ENCODE data around the gene KMT2D. TPM values are rescaled to one million over a fixed set of nuclear protein-coding genes. Genes with fewer than 3 reads are reported as not detected.

KMT2D gene
- total RNA-seq, 1 donor from 2014 or later = 86.9 TPM

- Histone ChIP-seq H2AFZ (ENCODE audit: low read depth, low read length) (no peak overlapping the region), H3K4me2 (ENCODE audit: low read length) (peak overlapping the region; percentile 91), H3K9me3 (ENCODE audit: insufficient read depth, low read depth, low read length) (no peaks in the 10 kb centered on the region), H3K4me1 (ENCODE audit: insufficient read depth, low read length) (peaks cover 13% of the 10 kb centered on the region), H3K9ac (ENCODE audit: low read length) (peak overlapping the region; percentile 40), H3K27me3 (ENCODE audit: insufficient read depth, low read length) (no peaks in the 10 kb centered on the region), H4K20me1 (ENCODE audit: insufficient read depth, low read length) (peaks cover 7% of the 10 kb centered on the region), H3K36me3 (ENCODE audit: insufficient read depth, low read length) (peaks cover 22% of the 10 kb centered on the region), H3K79me2 (ENCODE audit: insufficient read depth, low read length) (peaks cover 28% of the 10 kb centered on the region), H3K27ac (ENCODE audit: low read depth, low read length) (peak overlapping the region; percentile 96), H3K4me3 (ENCODE audit: insufficient read depth, low read depth, low read length) (no peak overlapping the region)
- H3K36me3 Mint-ChIP-seq (ENCODE audit: low read depth, unreplicated experiment) = peaks cover 14% of the 10 kb centered on the region
- no peaks in the 10 kb centered on the region for H3K9me3 Mint-ChIP-seq (ENCODE audit: unreplicated experiment)
- peaks cover 19% of the 10 kb centered on the region for H3K4me1 Mint-ChIP-seq (ENCODE audit: low read depth, unreplicated experiment)
- DNase-seq (ENCODE audit: low read depth) (no peak), FAIRE-seq (no peak)
- TF ChIP-seq, protein P1, sequence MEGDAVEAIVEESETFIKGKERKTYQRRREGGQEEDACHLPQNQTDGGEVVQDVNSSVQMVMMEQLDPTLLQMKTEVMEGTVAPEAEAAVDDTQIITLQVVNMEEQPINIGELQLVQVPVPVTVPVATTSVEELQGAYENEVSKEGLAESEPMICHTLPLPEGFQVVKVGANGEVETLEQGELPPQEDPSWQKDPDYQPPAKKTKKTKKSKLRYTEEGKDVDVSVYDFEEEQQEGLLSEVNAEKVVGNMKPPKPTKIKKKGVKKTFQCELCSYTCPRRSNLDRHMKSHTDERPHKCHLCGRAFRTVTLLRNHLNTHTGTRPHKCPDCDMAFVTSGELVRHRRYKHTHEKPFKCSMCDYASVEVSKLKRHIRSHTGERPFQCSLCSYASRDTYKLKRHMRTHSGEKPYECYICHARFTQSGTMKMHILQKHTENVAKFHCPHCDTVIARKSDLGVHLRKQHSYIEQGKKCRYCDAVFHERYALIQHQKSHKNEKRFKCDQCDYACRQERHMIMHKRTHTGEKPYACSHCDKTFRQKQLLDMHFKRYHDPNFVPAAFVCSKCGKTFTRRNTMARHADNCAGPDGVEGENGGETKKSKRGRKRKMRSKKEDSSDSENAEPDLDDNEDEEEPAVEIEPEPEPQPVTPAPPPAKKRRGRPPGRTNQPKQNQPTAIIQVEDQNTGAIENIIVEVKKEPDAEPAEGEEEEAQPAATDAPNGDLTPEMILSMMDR (IDR thresholded peaks at IDR 0.05; ENCODE audit: insufficient read depth, low read depth, low read length) = no peak
- no peak for TF ChIP-seq EZH2 (IDR thresholded peaks at IDR 0.05; ENCODE audit: insufficient read depth, low read length)
- peak overlapping the region; percentile 95 for H3K27ac Mint-ChIP-seq (ENCODE audit: unreplicated experiment)
- H3K4me3 Mint-ChIP-seq (ENCODE audit: unreplicated experiment) = peak overlapping the region; percentile 57
- H3K27me3 Mint-ChIP-seq (ENCODE audit: low read depth, unreplicated experiment) = no peaks in the 10 kb centered on the region
Observed at GRCh38 chr12:49019443-49020324, 40.9 kb downstream of the KMT2D start.

DNA sequence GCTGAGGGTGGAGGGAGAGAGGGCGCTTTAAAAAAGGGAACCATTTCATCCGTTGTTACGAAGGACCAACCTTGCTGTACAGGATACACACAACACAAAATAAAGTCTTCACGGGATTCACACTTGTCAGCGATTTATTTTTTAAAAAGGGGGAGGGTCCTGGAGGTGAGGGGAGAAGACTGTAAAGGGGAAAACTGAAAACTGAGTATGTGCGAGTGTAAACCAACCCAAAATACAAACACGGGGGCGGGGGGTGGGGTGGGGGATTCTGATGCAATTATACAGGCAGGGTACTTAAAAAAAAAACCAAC is 41.5 kb downstream of the KMT2D start:
- H3K9me3 Mint-ChIP-seq (ENCODE audit: unreplicated experiment) = no peaks in the 10 kb centered on the region
- peaks cover 19% of the 10 kb centered on the region for H3K4me1 Mint-ChIP-seq (ENCODE audit: low read depth, unreplicated experiment)
- Histone ChIP-seq H3K27ac (ENCODE audit: low read depth, low read length) (peak overlapping the region; percentile 96), H4K20me1 (ENCODE audit: insufficient read depth, low read length) (peaks cover 13% of the 10 kb centered on the region), H3K27me3 (ENCODE audit: insufficient read depth, low read length) (no peaks in the 10 kb centered on the region), H3K36me3 (ENCODE audit: insufficient read depth, low read length) (peaks cover 21% of the 10 kb centered on the region), H3K79me2 (ENCODE audit: insufficient read depth, low read length) (peaks cover 32% of the 10 kb centered on the region), H3K4me3 (ENCODE audit: insufficient read depth, low read depth, low read length) (peak overlapping the region; percentile 98), H3K9ac (ENCODE audit: low read length) (peak overlapping the region; percentile 98), H3K4me2 (ENCODE audit: low read length) (peak overlapping the region; percentile 91), H2AFZ (ENCODE audit: low read depth, low read length) (peak overlapping the region; percentile 68), H3K4me1 (ENCODE audit: insufficient read depth, low read length) (peaks cover 13% of the 10 kb centered on the region), H3K9me3 (ENCODE audit: insufficient read depth, low read depth, low read length) (no peaks in the 10 kb centered on the region)
- DNase-seq (ENCODE audit: low read depth) (no peak), FAIRE-seq (no peak)
- H3K4me3 Mint-ChIP-seq (ENCODE audit: unreplicated experiment) = peak overlapping the region; percentile 94
- no peak for TF ChIP-seq EZH2 (IDR thresholded peaks at IDR 0.05; ENCODE audit: insufficient read depth, low read length)
- TF ChIP-seq, protein P1 (IDR thresholded peaks at IDR 0.05; ENCODE audit: insufficient read depth, low read depth, low read length) = no peak
- no peaks in the 10 kb centered on the region for H3K27me3 Mint-ChIP-seq (ENCODE audit: low read depth, unreplicated experiment)
- H3K36me3 Mint-ChIP-seq (ENCODE audit: low read depth, unreplicated experiment) = peaks cover 13% of the 10 kb centered on the region
- peak overlapping the region; percentile 95 for H3K27ac Mint-ChIP-seq (ENCODE audit: unreplicated experiment)

All from astrocyte (in vitro differentiated cells and primary cell).